ENCODE measurements around the gene TAF15. TPM values are rescaled to one million over a fixed set of nuclear protein-coding genes. Genes with fewer than 3 reads are reported as not detected.

The TAF15 gene
- total and polyA plus RNA-seq, 10 of the 15 experiments (the other 5 are each of a cell fraction or from before 2014, with no cell fraction given) = 9.5 to 259 (median 40.4) TPM

GRCh38 chr17:35766903-35767510 lies 42.3 kb upstream of the TAF15 start (continued):
- TF ChIP-seq ZBTB4 (CRISPR knock-in tag; IDR thresholded peaks at IDR 0.05) (no peak), CTCF (IDR thresholded peaks at IDR 0.05 in 2 of 3, conservative IDR thresholded peaks at IDR 0.05 in 1 of 3; ENCODE audit: control insufficient read depth in 2 of 3, extremely low read depth in 1 of 3, insufficient read depth in 1 of 3, low read depth in 3 of 3, low read length in 3 of 3) (peak; percentile 31 to 52 (median 37); a peak in 4 of 6 replicates), ZNF217 (IDR thresholded peaks at IDR 0.05) (no peak), JUND (IDR thresholded peaks at IDR 0.05; ENCODE audit: low read depth, low read length) (no peak), RAD21 (IDR thresholded peaks at IDR 0.05; ENCODE audit: insufficient read depth, low read depth, low read length) (peak; percentile 48; the same call in 1 of the 2 replicates), HDAC2 (IDR thresholded peaks at IDR 0.05) (no peak)

- FAIRE-seq = no peak
- TF ChIP-seq NR2C1 (IDR thresholded peaks at IDR 0.05) (no peak), BRCA1 (IDR thresholded peaks at IDR 0.05; ENCODE audit: low read depth, low read length) (no peak), MYB (IDR thresholded peaks at IDR 0.05; ENCODE audit: borderline replicate concordance, low read depth, low read length) (no peak), ZNF622 (IDR thresholded peaks at IDR 0.05) (no peak), PML (IDR thresholded peaks at IDR 0.05; ENCODE audit: low read length) (no peak), REST (IDR thresholded peaks at IDR 0.05; ENCODE audit: low read depth, low read length) (no peak), MEF2A (IDR thresholded peaks at IDR 0.05; ENCODE audit: insufficient read depth, low read depth, low read length) (no peak), BACH1 (IDR thresholded peaks at IDR 0.05; ENCODE audit: borderline replicate concordance) (no peak), GABPA (IDR thresholded peaks at IDR 0.05; ENCODE audit: low read depth) (no peak)
These were observed 40.5 kb upstream of the TAF15 start for GRCh38 chr17:35768797-35769196.

More at GRCh38 chr17:35768797-35769196, 40.5 kb upstream of the TAF15 start:
- Histone ChIP-seq H3K4me3 (no peak overlapping the region), H3K9ac (ENCODE audit: control insufficient read depth, insufficient read depth, low read length) (no peak overlapping the region), H3K27ac (ENCODE audit: control insufficient read depth, insufficient read depth) (no peak overlapping the region), H3K27me3 (replicated peaks in 1 of 2; ENCODE audit: control insufficient read depth in 2 of 2, insufficient read depth in 2 of 2, low read length in 1 of 2) (peaks cover 4 to 6% of the 10 kb centered on the region in 2 experiments), H3K36me3 (ENCODE audit: control insufficient read depth in 2 of 2, insufficient read depth in 2 of 2, low read length in 1 of 2) (no peaks in the 10 kb centered on the region), H3K4me1 (ENCODE audit: control insufficient read depth, insufficient read depth, low read length) (peaks cover 5% of the 10 kb centered on the region), H2AFZ (ENCODE audit: control insufficient read depth, low read depth, low read length) (no peak overlapping the region), H3K9me3 (replicated peaks; ENCODE audit: control insufficient read depth, insufficient read depth, low read length) (no peaks in the 10 kb centered on the region), H4K20me1 (ENCODE audit: control insufficient read depth, insufficient read depth) (no peaks in the 10 kb centered on the region), H3K79me2 (ENCODE audit: control insufficient read depth, insufficient read depth, low read length) (no peaks in the 10 kb centered on the region), H3K4me2 (ENCODE audit: control insufficient read depth, insufficient read depth) (no peak overlapping the region)
- intact Hi-C loops (cut with micrococcal nuclease; ENCODE audit: unreplicated experiment) = no loop called here
- CTCF ChIA-PET = interaction anchor here (0.9 to 2.3 kb wide), 3 partner anchors 19 to 40 kb away, joined by 3 to 8 read pairs (median 3); partner anchors contain the start of gene TAF15
- DNase-seq (ENCODE audit: low read depth, low spot score) (no peak), ATAC-seq (no peak)
- SMC1A ChIA-PET (ENCODE audit: uncharacterized antibody, unreplicated experiment) = no interaction called here
- no TSS peak for BruUV-seq (replicated peaks)
- in situ Hi-C loops (cut with MboI) = loop anchor here (5.0 kb wide), 1 partner anchor 39 kb away; the partner anchor contains the start of gene TAF15
- POLR2A ChIA-PET = no interaction called here
- RAD21 ChIA-PET (ENCODE audit: unreplicated experiment) = no interaction called here
- 72% methylated on average over 2 of the region's 2 CpGs for WGBS (ENCODE audit: insufficient coverage, insufficient replicate concordance, low lambda C conversion rate, missing lambda C conversion rate)

Data from GM12878 (cell line).